Measurements from ENCODE around the gene GALNT16.

GALNT16 gene

DNA sequence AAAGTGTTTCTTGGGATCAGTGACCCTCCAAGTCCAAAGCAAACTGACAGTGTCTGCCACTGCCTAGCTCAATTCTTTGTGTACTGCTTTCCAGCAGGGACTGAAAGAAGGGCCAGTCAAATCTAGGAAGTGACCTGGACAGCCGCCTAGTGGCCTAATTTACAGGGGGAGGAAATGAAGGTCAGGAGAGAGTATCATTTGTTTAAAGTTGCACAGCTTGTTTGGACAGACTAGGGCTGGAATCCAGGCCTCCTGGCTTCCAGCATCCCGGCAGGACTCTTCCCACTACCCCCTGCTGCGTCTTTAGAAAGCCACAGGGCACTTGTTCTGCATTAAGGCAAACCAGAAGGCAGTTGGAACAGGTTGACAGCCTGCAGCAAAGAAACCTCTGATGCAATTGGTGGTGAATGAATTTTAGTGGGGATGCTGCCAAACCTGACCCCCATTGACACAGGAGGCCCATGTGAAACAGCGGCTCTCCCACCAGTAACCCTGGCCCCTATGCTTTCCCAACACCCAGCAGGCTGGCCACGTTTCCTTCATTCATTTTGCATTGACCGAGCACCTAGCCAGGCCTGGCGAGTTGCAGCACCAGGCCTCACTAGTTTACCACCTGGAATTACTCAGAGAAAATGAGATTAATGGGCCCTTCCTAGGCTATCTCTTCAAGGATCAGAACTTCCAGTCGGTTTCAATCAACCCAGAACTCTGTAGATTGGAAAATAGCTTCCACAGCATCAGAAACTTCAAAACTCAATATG, 28.2 kb downstream of the GALNT16 start:
- TF ChIP-seq TAF1 (IDR thresholded peaks at IDR 0.05; ENCODE audit: borderline replicate concordance, insufficient read depth, low read length): no peak
- TF ChIP-seq, protein P1, sequence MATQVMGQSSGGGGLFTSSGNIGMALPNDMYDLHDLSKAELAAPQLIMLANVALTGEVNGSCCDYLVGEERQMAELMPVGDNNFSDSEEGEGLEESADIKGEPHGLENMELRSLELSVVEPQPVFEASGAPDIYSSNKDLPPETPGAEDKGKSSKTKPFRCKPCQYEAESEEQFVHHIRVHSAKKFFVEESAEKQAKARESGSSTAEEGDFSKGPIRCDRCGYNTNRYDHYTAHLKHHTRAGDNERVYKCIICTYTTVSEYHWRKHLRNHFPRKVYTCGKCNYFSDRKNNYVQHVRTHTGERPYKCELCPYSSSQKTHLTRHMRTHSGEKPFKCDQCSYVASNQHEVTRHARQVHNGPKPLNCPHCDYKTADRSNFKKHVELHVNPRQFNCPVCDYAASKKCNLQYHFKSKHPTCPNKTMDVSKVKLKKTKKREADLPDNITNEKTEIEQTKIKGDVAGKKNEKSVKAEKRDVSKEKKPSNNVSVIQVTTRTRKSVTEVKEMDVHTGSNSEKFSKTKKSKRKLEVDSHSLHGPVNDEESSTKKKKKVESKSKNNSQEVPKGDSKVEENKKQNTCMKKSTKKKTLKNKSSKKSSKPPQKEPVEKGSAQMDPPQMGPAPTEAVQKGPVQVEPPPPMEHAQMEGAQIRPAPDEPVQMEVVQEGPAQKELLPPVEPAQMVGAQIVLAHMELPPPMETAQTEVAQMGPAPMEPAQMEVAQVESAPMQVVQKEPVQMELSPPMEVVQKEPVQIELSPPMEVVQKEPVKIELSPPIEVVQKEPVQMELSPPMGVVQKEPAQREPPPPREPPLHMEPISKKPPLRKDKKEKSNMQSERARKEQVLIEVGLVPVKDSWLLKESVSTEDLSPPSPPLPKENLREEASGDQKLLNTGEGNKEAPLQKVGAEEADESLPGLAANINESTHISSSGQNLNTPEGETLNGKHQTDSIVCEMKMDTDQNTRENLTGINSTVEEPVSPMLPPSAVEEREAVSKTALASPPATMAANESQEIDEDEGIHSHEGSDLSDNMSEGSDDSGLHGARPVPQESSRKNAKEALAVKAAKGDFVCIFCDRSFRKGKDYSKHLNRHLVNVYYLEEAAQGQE (IDR thresholded peaks at IDR 0.05; ENCODE audit: insufficient read depth in 1 of 2, low read depth in 2 of 2, low read length in 2 of 2): no peak
- TF ChIP-seq POLR2AphosphoS5 (IDR thresholded peaks at IDR 0.05; ENCODE audit: low read depth, low read length): no peak
- no peak for TF ChIP-seq SIN3A (IDR thresholded peaks at IDR 0.05; ENCODE audit: borderline replicate concordance, insufficient read depth, low read length)
- TF ChIP-seq FOXP2 (optimal IDR thresholded peaks at IDR 0.05; ENCODE audit: borderline replicate concordance, extremely low read depth, extremely low read length, insufficient read depth): no peak

DNA sequence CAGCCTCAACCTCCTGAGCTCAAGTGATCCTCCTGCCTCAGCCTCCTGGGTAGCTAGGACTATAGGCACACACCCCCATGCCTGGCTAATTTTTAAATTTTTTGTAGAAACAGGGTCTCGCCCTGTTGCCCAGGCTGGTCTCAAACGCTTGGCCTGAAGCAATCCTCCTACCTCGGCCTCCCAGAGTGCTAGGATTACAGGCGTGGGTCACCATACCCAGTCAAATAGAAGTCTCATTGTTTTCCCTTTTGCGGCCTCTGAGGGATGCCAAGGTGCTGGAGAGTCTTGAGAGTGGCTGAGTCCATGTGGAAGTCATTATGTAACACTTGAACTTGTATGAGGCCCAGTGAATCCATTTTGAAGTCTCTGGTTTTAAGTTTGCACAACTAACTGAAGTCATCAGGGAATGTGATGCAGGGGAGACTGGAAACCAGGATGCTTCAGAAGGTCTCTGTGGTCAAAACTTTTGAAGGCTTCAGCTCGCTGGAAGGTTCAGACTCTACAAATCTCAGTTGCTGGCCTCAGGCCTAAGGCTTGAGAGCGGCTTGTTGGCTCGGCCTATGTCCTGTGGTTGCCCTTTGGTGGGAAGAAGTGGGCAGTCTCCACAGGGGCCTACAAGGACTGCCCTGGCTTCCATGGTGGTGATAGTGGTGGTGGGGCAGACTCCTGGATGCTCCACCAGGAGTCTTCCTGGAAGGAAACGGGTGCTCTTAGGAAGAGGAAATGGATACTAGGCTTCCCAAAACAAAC, 29.2 kb downstream of the GALNT16 start:
- TF ChIP-seq, protein P1 (IDR thresholded peaks at IDR 0.05; ENCODE audit: insufficient read depth in 1 of 2, low read depth in 2 of 2, low read length in 2 of 2): no peak
- no peak for TF ChIP-seq SIN3A (IDR thresholded peaks at IDR 0.05; ENCODE audit: borderline replicate concordance, insufficient read depth, low read length)

DNA sequence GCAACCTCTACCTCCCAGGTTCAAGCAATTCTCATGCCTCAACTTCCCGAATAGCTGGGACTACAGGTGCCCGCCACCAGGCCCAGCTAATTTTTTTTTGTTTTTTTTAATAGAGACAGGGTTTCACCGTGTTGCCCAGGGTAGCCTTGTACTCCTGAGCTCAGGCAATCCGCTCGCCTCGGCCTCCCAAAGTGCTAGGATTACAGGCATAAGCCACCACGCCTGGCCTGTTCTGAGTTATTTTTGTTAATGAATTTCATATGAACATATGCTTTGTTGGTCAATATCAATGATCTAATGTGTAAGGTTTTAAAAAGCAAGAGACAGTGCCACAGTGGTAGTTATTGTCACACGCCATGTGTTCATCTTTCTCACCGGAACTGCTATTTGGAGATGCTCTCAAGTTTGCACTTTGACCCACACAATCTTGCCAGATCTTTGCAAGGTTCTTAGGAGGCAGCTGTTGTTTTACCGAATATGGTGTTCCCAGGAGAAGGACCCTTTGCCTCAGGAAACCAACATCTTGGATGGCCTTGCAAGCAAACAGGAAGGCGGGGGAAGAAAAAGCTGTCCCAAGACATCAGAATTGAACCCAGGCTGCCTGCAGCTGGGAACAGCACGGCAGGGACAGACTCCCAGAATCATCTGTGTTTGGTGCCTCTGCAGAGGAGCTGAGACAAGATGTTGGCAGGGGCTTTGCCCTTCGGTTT, 30.0 kb downstream of the GALNT16 start:
- TF ChIP-seq FOXP2 (optimal IDR thresholded peaks at IDR 0.05; ENCODE audit: borderline replicate concordance, extremely low read depth, extremely low read length, insufficient read depth) (no peak), SIN3A (IDR thresholded peaks at IDR 0.05; ENCODE audit: borderline replicate concordance, insufficient read depth, low read length) (no peak), POLR2AphosphoS5 (IDR thresholded peaks at IDR 0.05; ENCODE audit: low read depth, low read length) (no peak), TAF1 (IDR thresholded peaks at IDR 0.05; ENCODE audit: borderline replicate concordance, insufficient read depth, low read length) (no peak)
- TF ChIP-seq, protein P1 (IDR thresholded peaks at IDR 0.05; ENCODE audit: insufficient read depth in 1 of 2, low read depth in 2 of 2, low read length in 2 of 2): no peak

DNA sequence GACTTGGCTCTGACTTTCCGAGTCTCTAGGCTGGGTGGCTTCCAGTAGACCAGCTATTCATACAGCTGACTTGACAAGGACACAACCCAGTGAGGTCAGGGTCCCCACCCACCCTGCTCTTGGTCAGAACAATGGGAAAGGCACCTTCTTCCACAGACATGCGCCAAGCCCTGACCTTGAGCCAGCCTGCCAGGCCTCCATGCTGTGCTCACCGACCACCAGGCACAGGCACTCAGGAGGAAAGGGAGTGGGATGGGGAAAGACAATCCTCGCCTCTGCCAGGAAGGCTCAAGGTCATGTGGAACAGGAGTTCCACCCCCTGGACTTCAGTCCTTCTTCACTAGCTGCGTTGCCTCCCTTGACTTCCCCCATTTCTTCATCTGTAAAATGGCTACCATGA, 31.4 kb downstream of the GALNT16 start:
- TF ChIP-seq TAF1 (IDR thresholded peaks at IDR 0.05; ENCODE audit: borderline replicate concordance, insufficient read depth, low read length): no peak
- TF ChIP-seq SIN3A (IDR thresholded peaks at IDR 0.05; ENCODE audit: borderline replicate concordance, insufficient read depth, low read length): no peak
- no peak for TF ChIP-seq POLR2AphosphoS5 (IDR thresholded peaks at IDR 0.05; ENCODE audit: low read depth, low read length)
- TF ChIP-seq, protein P1 (IDR thresholded peaks at IDR 0.05; ENCODE audit: insufficient read depth in 1 of 2, low read depth in 2 of 2, low read length in 2 of 2): no peak

Measured in PFSK-1 (cell line).